Measurements from ENCODE around the gene GLT8D2. TPM values are rescaled to one million over a fixed set of nuclear protein-coding genes. Genes with fewer than 3 reads are reported as not detected.

The GLT8D2 gene
- total RNA-seq, 1 experiment from 2014 or later: 10.7 TPM

GRCh38 chr12:104002686-104003085 lies 47.3 kb downstream of the GLT8D2 start:
- no peak for DNase-seq (ENCODE audit: low read depth)

GRCh38 chr12:104000807-104001434 lies 49.1 kb downstream of the GLT8D2 start:
- no peak for DNase-seq (ENCODE audit: low read depth)

DNA sequence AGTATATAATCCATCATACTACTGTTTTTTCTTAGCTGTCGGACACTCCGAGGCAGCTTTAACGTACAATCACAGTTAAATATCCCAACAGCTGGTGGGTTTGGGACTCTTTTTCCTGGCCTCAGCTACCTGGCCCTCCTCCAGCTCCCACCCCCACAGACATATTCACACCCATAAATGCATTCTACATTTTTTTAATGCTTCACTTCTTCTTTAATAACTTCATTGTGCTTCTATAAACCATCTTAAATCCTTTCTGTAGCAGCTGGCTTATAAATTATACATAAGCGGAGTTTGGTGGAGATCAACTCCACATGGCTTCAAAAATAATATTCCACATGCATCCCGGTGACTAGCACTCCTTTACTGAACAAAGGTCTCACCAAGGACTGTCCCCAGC lies 51.0 kb downstream of the GLT8D2 start:
- no peak for DNase-seq (ENCODE audit: low read depth)

DNA sequence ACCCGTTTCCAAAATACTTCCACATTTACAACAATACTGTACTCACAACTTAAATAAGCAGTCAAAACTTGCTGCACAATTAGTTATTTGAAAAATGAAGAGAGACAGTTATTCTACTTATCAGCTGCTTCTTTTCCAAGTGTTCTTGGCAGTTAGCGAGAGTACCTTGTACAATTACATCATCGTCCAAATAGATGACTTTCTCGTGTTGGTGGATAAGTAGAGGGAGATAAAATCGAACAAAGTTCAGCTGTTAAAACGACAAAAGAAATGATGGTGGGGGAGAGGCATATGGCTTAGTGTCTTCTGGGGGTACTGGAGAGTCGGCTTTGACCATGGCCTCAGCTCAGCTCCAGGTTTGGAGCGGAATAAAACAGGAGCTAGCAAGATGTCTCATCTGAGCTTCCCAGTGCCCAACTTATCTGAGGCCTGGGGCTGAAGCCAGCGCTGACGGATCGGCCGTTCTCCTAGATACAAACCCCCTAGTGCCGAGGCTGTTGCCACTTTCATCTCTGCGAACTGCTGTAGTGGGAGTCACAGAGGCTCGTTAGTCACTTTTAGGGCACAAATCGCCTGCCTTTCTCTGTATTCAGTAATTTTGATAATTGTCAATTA lies 52.6 kb downstream of the GLT8D2 start:
- no peak for DNase-seq (ENCODE audit: low read depth)

- DNase-seq (ENCODE audit: low read depth): no peak
These were observed 53.4 kb downstream of the GLT8D2 start for GRCh38 chr12:103996595-103996994.

GRCh38 chr12:103994235-103994634 lies 55.8 kb downstream of the GLT8D2 start:
- DNase-seq (ENCODE audit: low read depth): no peak

- peak; percentile 35 for DNase-seq (ENCODE audit: low read depth)
These were observed 63.2 kb downstream of the GLT8D2 start for GRCh38 chr12:103986829-103987228.

GRCh38 chr12:103978384-103978982 lies 71.5 kb downstream of the GLT8D2 start:
- DNase-seq (ENCODE audit: low read depth): no peak

- DNase-seq (ENCODE audit: low read depth): no peak
These were observed 74.6 kb downstream of the GLT8D2 start for GRCh38 chr12:103975368-103975767.

GRCh38 chr12:103973909-103974308 lies 76.1 kb downstream of the GLT8D2 start:
- no peak for DNase-seq (ENCODE audit: low read depth)

GRCh38 chr12:103969391-103969790 lies 80.6 kb downstream of the GLT8D2 start:
- DNase-seq (ENCODE audit: low read depth): peak; percentile 63

DNA sequence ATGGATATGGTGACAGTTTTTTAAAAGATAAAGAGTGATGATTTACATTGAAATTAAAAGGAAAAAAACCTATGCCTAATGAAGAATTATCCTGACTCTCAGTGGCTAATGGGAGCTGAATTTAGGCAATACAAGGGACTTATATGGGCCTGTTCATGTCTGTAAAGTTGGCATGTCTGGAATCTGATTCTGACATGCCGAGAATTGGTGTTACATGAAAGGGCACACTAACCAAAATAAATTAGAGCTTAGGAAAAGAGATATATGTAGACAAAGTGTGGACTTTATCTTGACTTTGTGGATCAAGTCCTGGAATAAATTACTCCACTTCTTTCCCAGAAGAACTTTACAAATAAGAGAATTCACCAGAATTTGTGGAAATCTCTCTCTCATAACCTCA lies 83.3 kb downstream of the GLT8D2 start:
- DNase-seq (ENCODE audit: low read depth): no peak

DNA sequence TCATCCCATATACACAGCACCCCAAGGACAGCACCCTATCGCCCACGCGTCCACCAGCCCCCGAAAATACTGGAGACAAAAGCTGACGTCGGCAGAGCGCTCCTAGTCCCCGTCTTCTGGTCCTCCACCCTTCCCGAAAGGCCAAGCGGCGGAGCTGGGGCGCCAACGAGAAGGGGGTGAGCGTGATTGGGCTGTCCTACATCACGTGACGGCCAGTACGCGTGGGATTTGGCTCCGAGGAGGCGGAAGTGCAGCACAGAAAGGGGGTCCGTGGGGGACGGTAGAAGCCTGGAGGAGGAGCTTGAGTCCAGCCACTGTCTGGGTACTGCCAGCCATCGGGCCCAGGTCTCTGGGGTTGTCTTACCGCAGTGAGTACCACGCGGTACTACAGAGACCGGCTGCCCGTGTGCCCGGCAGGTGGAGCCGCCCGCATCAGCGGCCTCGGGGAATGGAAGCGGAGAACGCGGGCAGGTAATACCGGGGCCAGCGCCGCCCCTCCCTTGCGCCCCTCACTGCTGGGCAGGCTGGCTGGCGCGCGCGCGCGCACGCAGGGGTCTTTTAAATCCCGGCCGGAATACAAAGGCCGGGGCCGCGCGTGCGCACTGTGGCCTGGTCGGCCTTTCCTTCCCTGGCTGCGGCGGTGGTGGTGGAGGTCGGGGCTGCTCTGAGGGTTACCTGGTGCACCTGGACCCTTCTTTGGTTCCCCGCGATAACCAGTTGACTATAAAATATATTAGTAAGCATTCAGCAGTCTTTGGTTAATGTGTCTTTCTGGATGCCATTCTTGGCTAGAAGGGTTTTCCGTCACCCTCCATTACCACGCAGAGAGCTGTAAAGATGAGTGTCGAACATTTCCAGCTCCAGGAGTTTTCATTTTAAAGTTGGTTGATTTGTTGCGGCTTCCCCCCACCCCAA lies 84.1 kb downstream of the GLT8D2 start, which contains the start of gene TDG:
Gene TDG (plus strand): TSS at position 283 of the 915 bp plus-strand sequence. CDS start 166 bp downstream, at position 449.
- peak; percentile 98 for DNase-seq (ENCODE audit: low read depth)

- DNase-seq (ENCODE audit: low read depth): no peak
These were observed 84.8 kb downstream of the GLT8D2 start for GRCh38 chr12:103965255-103965589.

- no peak for DNase-seq (ENCODE audit: low read depth)
These were observed 85.2 kb downstream of the GLT8D2 start for GRCh38 chr12:103964805-103965204.

- no peak for DNase-seq (ENCODE audit: low read depth)
These were observed 87.5 kb downstream of the GLT8D2 start for GRCh38 chr12:103962493-103962892.

- DNase-seq (ENCODE audit: low read depth): no peak
These were observed 89.3 kb downstream of the GLT8D2 start for GRCh38 chr12:103960616-103961227.

GRCh38 chr12:103958621-103959020 lies 91.4 kb downstream of the GLT8D2 start:
- DNase-seq (ENCODE audit: low read depth): no peak

DNA sequence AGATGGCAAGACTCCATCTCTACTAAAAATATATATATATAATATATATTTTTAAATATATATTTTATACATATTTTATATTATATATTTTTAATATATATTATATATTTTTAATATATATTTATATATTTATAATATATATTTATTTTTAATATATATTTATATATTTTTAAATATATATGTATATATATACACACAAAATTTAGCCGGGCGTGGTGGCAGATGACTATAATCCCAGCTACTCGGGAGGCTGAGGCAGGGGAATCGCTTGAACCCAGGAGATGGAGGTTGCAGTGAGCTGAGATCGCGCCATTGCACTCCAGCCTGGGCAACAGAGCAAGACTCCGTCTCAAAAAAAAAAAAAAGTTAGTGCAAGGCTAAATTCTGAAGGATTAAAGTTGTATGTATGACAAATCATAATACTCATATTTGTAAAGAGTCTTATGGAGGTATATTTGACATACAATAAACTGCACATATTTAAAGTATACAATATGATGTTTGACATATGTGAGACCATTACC lies 92.1 kb downstream of the GLT8D2 start:
- no peak for DNase-seq (ENCODE audit: low read depth)

DNA sequence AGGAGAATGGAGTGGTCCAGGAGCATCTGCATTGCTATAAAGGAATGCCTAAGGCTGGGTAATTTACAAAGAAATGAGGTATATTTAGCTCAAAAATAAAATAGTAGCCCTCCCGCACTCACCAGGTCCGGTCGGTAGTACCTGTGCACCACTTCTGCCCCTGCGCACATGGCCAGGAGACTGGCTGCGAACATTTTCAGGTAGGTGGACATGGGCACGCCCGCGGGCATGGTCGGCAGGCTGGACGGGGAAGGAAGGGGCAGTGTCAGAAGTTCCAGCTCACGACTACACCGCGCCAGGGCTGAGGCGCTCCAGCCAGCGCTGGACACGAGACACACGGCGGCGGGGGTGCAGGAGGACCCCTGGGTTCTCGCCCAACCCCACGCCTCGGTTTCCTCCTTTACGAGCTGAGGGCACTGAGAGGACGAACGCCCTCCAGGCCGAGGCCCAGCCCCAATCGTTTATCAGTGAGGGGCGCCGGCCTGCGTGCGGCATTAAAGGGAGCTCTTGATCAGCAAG lies 93.4 kb downstream of the GLT8D2 start:
- DNase-seq (ENCODE audit: low read depth): no peak

DNA sequence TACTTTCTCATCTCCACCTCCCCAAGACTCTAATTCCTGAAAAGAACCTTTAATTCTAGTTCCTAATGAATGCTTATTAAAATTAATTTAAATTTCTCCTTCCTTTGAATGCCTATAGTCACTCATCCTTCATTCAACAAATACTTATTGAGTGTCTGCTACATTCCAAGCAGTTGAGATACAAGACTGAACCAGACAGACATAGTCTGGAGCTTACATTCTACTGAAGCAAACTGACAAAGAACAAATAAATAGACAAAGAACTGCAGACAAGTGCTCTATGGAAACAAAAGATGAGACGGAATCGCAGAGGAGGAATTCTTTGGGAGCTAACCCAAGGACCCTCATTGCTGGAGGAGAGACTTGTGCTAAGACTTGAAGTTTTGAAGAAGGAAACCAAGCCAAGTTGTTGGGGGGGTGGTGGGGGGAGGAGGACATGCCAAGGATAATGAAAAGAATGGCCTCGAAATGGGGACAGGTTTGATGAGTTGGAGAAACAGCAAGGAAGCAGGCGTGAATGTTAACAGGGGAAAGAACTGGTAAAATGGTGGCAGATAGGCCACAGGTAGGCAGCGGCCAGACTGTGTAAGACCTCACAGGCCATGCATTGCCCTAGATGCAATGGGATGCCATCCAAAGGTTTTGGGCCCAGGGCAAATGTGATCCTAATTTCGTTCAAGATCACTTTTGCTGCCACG lies 94.0 kb downstream of the GLT8D2 start:
- DNase-seq (ENCODE audit: low read depth): no peak
